ENCODE measurements around the gene SPIB. TPM values are rescaled to one million over a fixed set of nuclear protein-coding genes. Genes with fewer than 3 reads are reported as not detected.

SPIB gene
- 0.17 TPM in 1 of 2 replicates, not detected in the other for total RNA-seq

DNA sequence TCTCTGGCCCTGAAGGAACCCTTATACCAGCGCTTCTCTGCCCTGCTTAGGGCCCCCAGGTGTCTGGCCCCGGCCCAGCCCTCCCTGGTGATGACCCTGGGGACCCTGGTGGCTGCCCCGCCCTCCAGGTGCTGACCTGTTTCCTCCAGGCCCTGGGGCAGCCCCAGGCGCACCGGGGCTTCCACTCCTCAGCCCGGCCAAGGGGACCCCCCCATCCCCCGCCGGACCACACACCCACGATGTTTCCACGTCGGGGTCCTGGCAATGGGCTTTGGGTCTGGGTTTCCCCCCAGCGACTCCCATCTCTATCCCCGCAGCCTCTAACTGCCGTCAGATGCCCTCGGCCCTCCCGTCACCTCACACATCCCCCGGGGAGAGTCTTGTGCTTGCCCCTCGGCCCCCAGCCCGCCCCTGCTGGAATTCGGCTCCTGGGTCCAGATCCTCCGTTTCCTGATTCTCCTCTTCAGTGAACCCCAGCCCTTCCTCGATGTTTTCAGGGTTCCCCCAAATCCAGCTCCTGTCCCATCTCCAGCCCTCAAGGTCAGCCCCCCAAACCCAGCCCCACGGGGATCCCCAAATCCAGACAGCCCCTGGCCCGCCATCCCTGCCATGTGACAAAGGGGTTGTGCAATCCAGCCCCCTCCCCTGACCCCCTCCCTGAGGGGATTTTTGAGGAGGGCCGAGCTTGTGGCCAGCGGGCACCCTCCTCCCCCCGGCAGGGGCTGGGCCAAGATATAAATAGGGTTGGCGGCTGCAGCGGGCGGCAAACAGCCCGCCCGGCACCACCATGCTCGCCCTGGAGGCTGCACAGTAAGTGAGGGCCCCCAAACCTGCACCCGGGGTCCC lies at the start of gene SPIB:
Gene SPIB (plus strand): TSS at position 763 of the 846 bp plus-strand sequence. CDS start 25 bp downstream, at position 788.

DNA sequence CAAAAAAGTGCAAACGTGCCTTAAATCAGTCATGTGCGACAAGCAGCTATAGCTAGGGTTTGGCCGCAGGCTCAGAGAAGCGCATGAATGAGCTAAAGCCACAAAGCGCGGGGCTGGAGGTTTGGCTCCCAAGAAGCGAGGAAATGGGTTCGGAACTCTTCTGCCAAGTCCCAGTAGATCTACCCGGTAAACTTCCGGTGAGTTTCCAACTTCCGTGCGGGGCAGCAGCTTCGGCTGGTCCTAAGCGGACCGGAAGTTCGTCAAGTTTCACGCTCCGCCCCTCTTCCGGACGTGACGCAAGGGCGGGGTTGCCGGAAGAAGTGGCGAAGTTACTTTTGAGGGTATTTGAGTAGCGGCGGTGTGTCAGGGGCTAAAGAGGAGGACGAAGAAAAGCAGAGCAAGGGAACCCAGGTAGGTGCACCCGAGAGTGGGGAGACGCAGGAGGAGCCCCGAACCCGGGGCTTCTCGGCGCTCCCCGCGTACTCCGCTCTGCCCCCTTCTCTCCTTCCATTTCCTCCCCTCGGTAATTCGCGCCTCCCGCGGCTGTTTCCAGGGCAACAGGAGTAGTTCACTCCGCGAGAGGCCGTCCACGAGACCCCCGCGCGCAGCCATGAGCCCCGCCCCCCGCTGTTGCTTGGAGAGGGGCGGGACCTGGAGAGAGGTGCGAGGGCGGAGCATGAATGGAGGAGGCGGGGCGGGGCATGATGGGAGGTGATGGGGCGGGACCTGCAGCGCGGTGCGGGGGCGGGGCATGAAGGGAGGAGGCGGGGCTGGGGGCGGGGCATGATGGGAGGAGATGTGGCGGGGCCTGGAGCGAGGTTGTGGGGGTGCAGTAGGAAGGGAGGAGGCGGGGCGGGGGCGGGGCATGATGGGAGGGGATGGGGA lies 42.3 kb upstream of the SPIB start, which contains the start of gene NR1H2:
Gene NR1H2 (plus strand): TSS at position 292 of the 885 bp plus-strand sequence. CDS start 1,149 bp downstream, outside the sequence.

DNA sequence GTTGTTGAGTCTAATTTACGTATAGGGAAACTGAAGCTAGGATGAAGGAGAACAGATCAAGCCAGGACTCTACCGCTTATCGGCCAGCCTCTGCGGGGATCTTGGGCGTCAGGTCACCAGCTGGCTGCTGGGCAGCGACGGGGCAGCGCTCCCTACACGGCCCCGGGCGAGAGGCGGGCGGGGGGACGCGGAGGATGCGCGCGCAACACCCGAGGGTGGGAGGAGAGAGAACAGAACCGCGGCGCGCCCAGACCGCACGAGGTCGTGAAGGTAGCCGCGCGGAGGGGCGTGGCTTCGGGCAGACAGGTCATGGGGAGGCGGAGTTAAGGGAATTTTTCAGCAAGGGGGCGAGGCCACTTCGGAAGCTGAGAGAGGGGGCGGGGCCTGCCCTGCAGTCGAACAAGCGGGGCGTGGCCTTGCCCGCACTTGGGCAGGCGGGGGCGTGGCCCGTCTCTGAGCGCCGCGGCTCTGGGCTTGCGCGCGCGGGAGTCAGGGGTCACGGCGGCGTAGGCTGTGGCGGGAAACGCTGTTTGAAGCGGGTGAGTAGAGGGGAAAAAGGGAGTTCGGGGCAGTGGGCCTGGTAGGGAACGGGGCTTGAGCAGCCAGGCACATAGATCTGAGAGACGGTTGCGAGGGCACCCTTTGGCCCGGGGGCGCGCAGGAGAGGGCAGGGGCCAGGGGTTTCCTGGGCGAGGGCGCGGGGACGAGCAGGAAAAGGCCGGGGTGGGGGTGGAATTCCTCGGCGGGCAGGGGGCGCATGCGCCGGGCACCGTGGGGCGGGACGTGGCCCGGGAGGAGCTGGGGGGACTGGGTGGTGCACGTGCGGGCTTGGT lies 34.7 kb upstream of the SPIB start, which contains the start of gene POLD1:
Gene POLD1 (plus strand): TSS at position 496 of the 833 bp plus-strand sequence. CDS start 14,505 bp downstream, outside the sequence.

DNA sequence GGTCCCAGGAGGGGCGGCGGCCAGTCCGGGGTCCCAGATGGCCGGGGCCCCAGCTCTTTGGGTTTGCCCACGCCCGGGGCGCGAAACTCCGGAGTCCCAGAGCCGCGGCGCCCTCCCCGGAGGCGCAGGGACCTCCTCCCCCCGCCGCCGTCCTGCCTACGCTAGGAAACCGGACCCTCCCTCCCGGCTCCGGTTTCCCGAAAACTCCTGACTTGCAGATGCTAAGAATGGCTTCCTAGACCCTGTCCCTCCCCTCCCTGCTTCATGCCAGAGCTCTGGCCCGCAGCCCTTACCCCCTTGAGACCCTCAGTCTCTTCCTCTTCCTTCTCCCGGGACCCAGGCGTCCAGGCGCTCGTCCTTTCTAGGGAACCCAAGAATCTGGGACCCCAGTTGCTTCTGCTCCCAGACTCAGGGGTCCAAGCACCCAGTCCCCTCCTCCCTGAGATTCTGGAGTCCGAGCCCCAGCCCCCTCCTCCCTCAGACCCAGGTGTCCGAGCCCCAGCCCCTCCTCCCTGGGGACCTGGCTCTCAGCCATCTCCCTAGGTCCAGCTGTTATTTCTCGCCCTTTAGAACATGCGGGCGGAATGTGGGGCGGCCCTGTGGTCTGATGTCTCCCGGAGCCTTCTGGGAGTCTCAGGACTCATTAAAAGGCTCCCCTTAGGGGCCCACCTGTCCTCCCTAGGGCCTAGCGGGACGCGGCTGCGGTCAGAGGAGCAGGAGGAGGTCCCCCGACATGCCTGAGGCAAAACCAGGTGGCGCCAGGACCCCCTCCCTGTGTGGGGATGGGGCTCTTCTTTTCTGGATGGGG lies 13.7 kb downstream of the SPIB start, which contains the start of gene MYBPC2:
Gene MYBPC2 (plus strand): TSS at position 672 of the 808 bp plus-strand sequence. CDS start 62 bp downstream, at position 734.

DNA sequence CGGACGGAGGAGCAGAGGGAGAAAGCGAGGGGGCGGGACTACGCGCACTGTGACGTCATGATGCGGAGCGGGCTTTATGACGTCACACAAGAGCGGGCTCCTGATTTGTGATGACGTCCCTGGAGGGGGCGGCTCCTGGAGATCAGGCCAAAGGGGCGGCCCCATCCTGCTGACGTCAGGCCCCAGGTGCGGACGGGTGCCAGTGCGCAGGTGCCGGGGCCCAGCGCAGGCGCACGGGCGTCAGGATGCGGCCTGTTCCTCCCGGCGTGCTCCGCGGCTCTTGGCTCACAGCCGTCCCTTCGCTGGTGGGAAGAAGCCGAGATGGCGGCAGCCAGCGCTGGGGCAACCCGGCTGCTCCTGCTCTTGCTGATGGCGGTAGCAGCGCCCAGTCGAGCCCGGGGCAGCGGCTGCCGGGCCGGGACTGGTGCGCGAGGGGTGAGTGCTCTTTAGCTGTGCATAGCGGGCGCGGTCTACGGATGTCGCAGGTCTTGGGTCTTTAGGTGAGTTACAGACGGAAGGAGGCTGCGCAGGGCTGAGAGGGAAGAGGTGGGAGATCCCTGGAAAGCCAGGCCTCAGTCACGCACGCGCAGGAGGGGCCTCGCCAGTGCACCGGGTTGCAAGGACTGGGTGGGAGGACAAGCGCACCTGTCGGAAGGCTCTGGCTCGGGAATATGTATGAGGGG lies 57.6 kb downstream of the SPIB start, which contains the start of the genes EMC10 and GARIN5A:
Gene EMC10 (plus strand): TSS at position 284 of the 683 bp plus-strand sequence. CDS start 38 bp downstream, at position 322.
Gene GARIN5A (minus strand): TSS at position 625 of the 683 bp plus-strand sequence. CDS start 460 bp downstream, at position 165.

Other genes starting within 250 kb of the SPIB start
- not detected in 2 replicates for gene MYH14, start 215.3 kb upstream of the SPIB start, total RNA-seq
- under 0.01 TPM in 2 replicates for gene KCNC3, start 89.6 kb upstream of the SPIB start, total RNA-seq
- gene NAPSA, start 53.3 kb upstream of the SPIB start, total RNA-seq: 0.51 TPM in 1 of 2 replicates, not detected in the other
- 73.0 and 88.9 TPM in 2 replicates for gene NR1H2, start 42.5 kb upstream of the SPIB start, total RNA-seq
- 12.8 and 21.7 TPM in 2 replicates for gene POLD1, start 34.6 kb upstream of the SPIB start, total RNA-seq
- gene MYBPC2, start 14.0 kb downstream of the SPIB start, total RNA-seq: 0.26 TPM in 1 of 2 replicates, not detected in the other
- 120 and 125 TPM in 2 replicates for gene EMC10, start 57.6 kb downstream of the SPIB start, total RNA-seq
- 1.1 TPM in 1 of 2 replicates, not detected in the other for gene GARIN5A, start 57.9 kb downstream of the SPIB start, total RNA-seq
- 48.7 and 55.0 TPM in 2 replicates for gene JOSD2, start 92.3 kb downstream of the SPIB start, total RNA-seq
- gene ASPDH, start 95.0 kb downstream of the SPIB start, total RNA-seq: not detected in 2 replicates
- gene LRRC4B, start 149.5 kb downstream of the SPIB start, total RNA-seq: 0.35 and 0.60 TPM in 2 replicates
- 0.09 and 0.12 TPM in 2 replicates for gene SYT3, start 220.9 kb downstream of the SPIB start, total RNA-seq
- 1.1 TPM in 1 of 2 replicates, not detected in the other for gene C19orf81, start 230.5 kb downstream of the SPIB start, total RNA-seq